ENCODE data around the gene MDN1.
A peak's percentile ranks its signal among the peaks of the same experiment; 100 is the strongest.
"Not testable (repeated sequence)": the region's sequence is repeated elsewhere in the genome, so short reads cannot be mapped to it uniquely, and the experiment has no call there.

MDN1 gene, protein sequence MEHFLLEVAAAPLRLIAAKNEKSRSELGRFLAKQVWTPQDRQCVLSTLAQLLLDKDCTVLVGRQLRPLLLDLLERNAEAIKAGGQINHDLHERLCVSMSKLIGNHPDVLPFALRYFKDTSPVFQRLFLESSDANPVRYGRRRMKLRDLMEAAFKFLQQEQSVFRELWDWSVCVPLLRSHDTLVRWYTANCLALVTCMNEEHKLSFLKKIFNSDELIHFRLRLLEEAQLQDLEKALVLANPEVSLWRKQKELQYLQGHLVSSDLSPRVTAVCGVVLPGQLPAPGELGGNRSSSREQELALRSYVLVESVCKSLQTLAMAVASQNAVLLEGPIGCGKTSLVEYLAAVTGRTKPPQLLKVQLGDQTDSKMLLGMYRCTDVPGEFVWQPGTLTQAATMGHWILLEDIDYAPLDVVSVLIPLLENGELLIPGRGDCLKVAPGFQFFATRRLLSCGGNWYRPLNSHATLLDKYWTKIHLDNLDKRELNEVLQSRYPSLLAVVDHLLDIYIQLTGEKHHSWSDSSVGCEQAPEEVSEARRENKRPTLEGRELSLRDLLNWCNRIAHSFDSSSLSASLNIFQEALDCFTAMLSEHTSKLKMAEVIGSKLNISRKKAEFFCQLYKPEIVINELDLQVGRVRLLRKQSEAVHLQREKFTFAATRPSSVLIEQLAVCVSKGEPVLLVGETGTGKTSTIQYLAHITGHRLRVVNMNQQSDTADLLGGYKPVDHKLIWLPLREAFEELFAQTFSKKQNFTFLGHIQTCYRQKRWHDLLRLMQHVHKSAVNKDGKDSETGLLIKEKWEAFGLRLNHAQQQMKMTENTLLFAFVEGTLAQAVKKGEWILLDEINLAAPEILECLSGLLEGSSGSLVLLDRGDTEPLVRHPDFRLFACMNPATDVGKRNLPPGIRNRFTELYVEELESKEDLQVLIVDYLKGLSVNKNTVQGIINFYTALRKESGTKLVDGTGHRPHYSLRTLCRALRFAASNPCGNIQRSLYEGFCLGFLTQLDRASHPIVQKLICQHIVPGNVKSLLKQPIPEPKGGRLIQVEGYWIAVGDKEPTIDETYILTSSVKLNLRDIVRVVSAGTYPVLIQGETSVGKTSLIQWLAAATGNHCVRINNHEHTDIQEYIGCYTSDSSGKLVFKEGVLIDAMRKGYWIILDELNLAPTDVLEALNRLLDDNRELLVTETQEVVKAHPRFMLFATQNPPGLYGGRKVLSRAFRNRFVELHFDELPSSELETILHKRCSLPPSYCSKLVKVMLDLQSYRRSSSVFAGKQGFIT (N-terminal part only)

DNA sequence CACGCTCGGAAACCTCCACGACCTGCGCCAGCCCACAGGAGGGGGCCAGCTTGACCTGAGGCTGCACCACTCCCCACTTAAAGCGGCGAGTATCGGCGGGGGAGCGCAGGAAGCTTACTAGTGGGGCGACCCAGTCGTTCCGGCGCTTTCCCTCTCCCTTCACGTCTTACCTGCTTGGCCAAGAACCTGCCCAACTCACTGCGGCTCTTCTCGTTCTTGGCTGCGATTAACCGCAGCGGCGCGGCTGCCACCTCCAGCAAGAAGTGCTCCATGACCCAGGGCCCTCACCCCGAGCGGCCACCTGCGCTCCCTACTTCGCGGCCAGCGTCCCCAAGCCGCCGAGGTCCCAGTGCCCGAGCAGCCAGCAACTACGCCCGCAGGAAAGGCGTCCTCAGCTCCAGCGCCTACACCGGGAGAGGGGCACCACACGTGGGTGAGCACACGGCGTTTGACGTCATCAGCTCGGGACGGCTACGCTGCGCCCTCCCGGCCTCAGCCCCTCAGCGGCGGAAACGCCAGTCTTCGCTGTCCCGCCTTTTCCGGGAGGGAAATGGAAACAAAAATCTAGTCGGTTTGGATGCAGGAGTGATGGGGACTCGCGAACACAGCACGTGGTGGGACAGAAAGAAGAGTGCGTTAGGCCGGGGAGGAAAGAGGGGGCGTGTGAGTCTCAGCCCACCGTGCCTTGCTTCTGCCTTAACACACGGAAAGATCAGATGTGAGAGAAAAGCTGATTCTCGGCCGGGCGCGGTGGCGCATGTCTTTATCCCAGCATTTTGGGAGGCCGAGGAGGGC is at the start of gene MDN1:
Gene MDN1, minus strand, starts transcription at position 459 of the 795 bp plus-strand sequence. Its CDS starts 187 bp downstream, at position 272.
- peak; percentile 92 to 97 for DNase-seq

DNA sequence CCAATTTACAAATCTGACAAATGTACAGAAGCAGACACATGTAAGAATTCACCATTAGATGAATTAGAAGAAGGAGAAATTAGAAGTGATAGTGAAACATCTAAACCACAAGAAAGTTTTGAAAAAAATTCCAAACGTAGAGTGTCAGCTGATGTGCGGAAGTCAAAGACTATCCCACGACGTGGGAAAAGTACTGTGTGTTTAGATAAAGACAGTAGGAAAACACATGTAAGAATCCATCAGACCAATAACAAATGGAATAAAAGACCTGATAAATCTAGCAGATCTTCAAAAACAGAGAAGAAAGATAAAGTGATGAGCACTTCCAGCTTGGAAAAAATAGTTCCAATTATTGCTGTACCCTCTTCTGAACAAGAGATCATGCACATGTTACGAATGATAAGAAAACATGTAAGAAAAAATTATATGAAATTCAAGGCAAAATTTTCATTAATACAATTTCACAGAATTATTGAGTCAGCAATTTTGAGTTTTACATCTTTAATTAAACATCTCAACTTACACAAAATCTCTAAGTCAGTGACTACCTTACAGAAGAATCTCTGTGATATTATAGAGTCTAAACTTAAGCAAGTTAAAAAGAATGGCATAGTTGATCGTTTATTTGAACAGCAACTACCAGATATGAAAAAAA is 46.6 kb upstream of the MDN1 start:
- no peak for DNase-seq

DNA sequence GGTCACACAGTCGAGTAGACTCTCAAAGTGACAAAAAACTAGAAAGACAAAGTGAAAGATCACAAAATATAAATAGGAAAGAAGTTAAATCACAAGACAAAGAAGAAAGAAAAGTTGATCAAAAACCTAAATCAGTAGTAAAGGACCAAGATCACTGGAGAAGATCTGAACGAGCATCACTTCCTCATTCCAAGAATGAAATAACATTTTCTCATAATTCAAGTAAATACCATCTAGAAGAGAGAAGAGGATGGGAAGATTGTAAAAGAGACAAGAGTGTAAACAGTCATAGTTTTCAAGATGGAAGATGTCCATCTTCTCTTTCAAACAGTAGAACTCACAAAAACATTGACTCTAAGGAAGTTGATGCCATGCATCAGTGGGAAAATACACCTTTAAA is 43.1 kb upstream of the MDN1 start:
- DNase-seq: no peak

DNA sequence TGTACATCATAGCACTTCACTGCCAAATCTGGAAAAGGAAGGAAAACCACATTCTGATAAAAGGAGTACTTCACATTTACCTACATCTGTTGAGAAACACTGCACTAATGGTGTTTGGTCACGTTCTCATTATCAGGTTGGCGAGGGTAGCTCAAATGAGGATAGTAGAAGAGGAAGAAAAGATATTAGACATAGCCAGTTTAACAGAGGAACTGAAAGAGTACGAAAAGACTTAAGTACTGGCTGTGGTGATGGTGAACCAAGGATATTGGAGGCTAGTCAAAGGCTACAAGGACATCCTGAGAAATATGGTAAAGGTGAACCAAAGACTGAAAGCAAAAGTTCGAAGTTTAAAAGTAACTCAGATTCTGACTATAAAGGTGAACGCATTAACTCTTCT is 42.7 kb upstream of the MDN1 start:
- no peak for DNase-seq

DNA sequence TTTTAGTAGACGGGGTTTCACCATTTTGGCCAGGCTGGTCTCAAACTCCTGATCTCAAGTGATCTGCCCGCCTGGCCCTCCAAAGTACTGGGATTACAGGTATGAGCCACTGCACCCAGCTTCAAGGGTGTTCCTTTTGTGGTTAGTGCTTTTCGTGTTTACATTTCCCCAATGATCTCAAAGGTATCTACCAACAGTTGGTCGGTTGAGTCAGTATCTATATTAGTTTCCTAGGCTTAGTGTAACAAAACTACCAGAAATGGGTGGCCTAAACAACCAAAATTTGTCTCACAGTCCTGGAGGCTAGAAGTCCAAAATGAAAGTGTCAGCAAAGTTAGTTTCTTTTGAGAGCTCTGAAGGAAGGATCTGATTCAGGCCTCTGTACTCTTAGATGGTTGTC is 40.1 kb upstream of the MDN1 start:
- DNase-seq: no peak

DNA sequence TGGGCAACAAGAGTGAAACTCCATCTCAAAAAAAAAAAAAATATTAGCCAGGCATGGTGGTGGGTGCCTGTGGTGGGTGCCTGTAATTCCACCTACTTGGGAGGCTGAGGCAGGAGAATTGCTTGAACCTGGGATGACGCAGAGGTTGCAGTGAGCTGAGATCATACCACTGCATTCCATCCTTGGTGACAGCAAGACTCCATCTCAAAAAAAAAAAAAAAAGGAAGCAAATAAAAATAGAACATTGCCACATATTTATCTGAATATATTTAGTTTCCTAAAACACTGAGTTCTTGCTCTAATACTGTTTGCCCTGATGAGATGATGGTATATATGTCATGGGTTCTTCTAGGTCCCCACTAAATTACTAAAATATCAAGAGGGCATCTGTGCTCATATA is 38.4 kb upstream of the MDN1 start:
- no peak for DNase-seq

DNA sequence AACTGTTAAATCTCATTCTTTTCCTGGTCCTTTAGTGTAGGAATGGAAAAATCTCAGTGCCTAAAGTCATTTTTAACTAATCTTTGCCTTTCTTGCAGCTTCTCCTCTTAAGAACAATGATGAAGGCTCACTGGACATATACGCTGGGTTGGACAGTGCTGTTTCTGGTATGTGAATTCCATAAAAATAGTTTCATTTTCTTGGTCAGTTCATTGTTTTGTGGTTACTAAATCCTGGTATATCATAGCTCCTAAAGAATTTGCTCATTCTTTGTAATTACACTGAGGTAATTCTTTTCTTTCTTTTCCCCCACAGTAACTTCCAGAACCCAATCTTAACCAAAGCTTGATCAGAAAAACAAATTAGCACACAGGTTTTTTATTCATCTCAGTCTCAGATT is 33.5 kb upstream of the MDN1 start:
- DNase-seq: no peak

DNA sequence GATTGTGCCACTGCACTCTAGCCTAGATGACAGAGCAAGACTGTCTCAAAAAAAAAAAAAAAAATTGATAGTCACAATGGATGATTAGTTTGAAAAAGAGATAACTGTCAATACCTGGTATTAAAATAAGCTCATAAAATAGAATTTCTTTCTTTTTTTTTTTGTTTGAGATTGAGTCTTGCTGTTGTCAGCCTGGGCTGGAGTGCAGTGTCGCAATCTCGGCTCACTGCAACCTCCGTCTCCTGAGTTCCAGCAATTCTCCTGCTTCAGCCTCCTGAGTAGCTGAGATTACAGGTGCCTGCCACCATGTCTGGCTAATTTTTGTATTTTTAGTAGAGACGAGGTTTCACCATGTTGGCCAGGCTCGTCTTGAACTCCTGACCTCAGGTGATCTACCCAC is 27.9 kb upstream of the MDN1 start:
- DNase-seq: not testable (repeated sequence)

DNA sequence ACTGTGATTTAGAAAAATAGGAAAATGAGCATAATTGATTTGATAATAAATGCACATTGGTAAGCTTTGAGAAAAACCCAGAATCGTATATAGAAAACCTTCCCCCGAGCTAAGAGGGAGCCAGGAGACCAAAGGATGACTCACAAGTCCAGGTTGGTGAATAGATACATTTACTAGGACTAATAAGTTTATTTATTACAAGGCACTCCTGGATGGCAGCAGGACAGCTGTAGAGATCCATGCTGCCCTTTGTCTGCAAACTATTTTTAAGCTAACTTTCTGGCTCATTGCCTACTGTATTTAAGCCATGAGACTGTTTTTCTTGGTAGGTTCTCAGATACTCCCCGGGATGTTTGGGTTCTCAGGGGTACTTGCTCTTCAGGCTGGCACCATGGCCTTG is 23.5 kb upstream of the MDN1 start:
- no peak for DNase-seq

DNA sequence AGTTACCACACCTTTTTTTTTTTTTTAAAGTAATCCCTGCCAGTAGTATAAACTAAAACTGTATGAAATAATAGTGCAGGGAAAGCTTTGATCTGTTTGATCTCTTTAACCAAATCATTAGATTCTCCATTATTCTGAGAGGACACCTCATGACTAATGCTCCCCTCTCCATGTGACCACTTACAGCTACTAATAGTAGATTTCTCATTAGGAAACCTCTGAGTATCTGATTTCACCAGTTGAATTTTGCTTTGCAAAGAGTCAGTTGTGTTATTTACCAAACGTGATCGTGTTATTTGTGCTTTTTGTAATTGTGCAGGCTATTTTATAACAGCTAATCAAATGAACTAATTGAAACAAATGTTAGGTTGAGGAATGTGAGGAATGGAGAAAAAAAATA is 22.6 kb upstream of the MDN1 start:
- DNase-seq: no peak

DNA sequence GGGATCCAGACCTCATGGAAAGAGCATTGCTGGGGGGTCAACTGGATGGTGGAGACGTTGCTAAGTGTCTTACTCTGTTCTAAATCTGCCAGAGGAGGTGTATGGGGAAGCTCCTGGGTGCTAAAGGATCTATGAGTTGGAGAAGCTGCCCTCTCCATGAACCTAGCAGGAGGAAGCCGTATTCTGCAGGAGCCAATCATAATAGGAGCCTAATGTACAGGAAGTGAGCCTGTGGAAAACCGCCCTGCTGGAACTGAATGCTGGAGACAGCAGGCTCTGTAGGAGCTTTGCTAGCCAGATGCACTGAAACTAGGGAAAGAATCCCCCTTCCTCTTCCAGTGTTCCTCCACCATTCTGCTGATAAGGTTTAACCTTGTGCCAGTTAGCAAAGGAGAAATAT is 20.9 kb upstream of the MDN1 start:
- no peak for DNase-seq

DNA sequence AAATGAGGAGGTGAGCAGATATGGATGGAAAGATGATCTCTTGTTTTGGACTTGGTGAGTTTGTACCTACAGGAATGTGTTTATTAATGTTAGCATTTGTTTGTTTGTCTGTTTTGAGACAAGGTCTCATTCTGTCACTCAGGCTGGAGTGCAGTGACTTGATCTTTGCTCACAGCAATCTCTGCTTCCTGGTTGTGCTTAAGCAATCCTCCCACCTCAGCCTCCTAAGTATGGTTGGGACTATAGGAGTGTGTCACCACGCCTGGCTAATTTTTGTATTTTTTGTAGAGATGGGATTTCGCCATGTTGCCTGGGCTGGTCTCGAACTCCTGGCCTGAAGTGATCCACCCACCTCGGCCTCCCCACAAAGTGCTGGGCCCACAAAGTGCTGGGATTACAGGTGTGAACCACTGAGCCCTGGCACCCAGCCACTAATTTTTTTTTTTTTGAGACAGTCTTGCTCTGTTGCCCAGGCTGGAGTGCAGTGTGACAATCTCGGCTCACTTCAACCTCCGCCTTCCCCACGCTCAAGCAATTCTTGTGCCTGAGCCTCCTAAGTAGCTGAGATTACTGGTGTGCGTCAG is 17.1 kb upstream of the MDN1 start:
- DNase-seq: no peak

DNA sequence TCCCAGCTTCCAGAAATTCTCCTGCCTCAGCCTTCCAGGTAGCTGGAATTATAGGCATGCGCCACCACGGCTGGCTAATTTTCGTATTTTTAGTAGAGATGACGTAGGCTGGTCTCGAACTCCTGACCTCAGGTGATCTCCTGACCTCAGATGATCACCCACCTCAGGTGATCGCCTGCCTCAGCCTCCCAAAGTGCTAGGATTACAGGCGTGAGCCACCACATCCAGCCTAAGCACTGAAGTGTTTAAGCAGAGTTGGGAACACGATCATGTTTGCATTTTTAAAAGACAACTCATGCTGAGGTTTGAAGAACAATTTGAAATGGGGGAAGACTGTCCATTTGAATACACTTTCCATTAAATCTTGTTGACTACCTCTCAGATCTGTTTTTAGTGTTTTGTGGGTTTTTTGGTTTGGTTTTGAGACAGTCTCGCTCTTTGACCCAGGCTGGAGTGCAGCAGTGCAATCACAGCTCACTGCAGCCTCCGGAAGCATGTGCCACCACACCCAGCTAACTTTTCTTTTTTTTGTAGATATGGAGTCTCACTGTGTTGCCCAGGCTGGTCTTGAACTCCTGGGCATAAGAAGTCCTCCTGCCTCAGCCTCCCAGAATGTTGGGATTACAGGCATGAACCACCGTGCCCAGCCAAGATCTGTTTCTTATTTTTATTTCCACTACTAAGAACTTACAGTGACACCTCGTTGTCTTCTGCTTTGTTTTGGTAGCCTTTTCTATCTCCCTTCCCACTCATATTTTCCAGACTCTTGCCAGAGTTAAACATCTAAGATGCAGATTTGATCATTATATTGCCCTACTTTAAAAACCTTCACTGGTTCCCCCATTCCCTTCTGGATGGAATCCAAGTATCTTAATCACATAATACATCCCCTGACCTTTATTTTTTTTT is 15.5 kb upstream of the MDN1 start:
- no peak for DNase-seq

DNA sequence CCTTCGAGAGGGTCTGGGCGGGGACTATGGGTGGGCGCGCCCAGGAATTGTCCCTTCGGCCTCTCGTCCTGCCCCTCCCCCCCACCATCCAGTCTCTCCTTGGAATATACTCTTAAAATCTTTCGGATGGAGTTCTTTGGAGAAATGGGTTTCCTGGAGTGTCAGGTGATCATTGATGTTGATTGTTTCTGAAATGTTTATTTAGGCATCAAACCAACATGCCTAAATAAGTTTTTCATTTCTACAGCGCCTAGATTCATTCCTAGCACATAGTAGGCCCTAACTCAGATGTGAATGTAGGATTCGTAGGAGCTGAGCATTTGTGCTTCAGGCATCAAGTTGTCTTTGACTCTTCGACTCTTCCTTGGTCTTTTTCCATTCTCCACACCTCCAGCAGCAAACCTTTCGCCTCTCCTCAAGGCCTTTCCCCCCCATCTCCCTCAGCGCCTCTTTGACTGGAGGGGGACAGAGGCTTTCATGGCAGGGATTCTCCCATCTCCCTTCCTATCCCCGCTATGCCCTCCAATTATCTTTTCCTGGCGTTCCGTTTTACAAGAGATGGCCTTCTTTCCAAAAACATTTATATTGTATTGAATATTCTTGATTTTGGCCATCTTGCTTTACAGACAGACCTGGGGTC is 10.7 kb upstream of the MDN1 start:
- DNase-seq: peak in 1 of 2 experiments; percentile 18

DNA sequence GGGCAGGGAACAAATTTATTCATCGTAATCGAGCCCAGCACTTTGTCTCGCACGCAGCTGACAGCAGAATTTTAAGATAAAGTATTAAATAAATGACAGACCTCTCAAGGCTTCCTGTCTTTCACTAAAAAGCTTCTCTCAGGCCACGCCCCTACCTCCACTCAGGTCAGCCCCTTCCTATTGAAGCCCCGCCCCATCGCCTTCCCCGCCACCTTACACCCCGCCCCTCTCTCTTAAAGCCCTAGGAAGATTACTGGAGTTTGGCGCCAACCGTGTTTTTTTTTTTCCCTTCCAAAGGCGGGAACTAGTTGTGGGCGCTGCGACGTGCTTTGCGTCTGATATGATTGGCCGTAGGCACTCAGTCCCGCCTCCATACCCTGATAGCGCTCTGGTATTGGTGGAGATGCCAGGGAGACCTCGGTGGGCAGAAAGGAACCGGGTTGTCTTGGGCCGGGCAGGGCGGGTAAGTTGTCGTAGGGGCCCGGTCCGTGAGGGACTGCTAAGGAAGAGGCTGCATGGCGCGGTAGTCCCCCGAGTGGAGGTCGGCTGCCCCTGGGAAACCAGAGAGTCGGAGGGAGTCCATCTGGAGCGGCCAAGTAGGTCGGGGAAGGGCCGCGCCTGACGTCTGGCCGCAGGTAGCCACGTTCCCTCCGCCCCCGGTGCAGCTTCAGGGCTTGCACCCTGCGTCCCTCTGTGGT is 10.0 kb upstream of the MDN1 start, which contains the start of gene CASP8AP2:
Gene CASP8AP2, plus strand, starts transcription at position 409 of the 698 bp plus-strand sequence.
- peak; percentile 99 for DNase-seq

DNA sequence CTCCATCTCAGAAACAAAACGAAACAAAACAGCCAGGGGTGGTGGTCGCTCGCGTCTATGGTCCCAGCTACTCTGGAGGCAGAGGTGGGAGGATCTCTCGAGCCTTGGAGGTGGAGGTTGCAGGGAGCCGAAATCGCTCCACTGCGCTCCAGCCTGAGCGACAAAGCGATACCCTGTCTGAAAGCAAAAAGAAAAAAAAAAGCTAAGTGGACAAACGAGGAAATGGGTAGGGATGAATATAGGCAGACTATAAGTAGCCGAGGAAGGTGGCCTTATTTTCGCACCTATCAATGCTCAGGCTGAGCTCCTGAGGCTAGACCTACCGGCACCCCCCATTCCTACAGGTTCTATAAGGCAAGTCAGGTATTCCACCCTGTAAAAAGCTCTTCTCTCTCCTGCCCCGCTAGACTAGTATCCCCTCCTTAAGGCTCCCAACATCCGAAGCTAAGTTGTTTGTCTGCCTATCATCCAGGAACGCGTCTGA is 9.4 kb upstream of the MDN1 start:
- peak; percentile 76 to 82 for DNase-seq

DNA sequence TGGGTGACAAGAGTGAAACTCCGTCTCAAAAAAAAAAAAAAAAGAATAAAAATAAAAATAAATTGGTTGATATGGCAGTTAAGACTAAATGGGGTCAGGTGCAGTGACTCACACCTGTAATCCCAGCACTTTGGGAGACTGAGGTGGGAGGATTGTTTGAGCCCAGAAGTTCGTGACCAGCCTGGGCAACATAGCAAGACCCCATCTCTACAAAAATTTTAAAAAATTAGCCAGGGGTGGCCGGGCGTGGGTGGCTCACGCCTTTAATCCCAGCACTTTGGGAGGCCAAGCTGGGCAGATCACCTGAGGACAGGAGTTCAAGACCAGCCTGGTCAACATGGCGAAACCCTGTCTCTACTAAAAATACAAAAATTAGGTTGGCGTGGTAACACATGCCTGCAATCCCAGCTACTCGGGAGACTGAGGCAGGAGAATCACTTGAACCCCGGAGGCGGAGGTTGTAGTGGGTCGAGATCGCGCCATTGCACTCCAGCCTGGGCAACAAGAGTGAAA is 8.9 kb upstream of the MDN1 start:
- not testable (repeated sequence) for DNase-seq

DNA sequence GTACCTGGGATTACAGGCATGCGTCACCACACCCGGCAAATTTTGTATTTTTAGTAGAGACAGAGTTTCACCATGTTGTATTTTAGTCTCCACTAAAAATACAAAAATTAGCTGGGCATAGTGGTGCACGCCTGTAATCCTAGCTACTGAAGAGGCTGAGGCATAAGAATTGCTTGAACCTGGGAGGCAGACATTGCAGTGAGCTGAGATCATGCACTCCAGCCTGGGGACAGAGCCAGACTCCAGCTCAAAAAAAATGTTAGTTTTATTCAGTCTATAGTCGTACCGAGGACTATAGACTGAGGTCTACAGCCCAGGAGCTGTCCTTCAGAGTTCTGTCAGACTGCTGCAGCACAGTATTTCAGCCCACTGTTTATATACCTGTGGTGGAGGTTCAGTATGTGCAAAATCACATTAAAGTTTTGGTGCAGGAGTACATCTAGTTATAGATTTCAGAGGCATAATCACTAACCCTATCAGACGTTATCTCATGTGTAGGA is 6.5 kb upstream of the MDN1 start:
- no peak for DNase-seq
